Smooth muscle cell of trachea (primary cell): ENCODE data around the gene HECW1. TPM values are rescaled to one million over a fixed set of nuclear protein-coding genes. Genes with fewer than 3 reads are reported as not detected.

ENCODE experiments used
- total RNA-seq: library from RNA; depleted of rRNA; stranded (reverse); fragments of >200 nt; gene quantifications from 2 replicates; pipeline ENCODE4 v1.2.1, GENCODE V29; 2014

Gene HECW1
- total RNA-seq, result 4.9 and 11.9 TPM in 2 replicates

GRCh38 chr7:43112459-43112940, at the start of gene HECW1:
HECW1 (plus strand) TSS chr7:43112647; CDS start chr7:43243906, 131,259 bp downstream.

GRCh38 chr7:43582503-43583423, 470.3 kb downstream of the HECW1 start, which contains the start of gene STK17A:
STK17A (plus strand) TSS chr7:43583108; CDS start chr7:43583244, 136 bp downstream.

Other genes starting within 250 kb of the HECW1 start
- 6.0 and 10.3 TPM in 2 replicates for gene C7orf25, start 200.6 kb upstream of the HECW1 start, total RNA-seq
- 37.4 and 145 TPM in 2 replicates for gene PSMA2, start 180.5 kb upstream of the HECW1 start, total RNA-seq
- 34.4 and 54.4 TPM in 2 replicates for gene MRPL32, start 180.3 kb upstream of the HECW1 start, total RNA-seq